WTC11 (cell line): ENCODE measurements around the gene ECE1. TPM values are rescaled to one million over a fixed set of nuclear protein-coding genes. Genes with fewer than 3 reads are reported as not detected.

Source experiments
- ATAC-seq: fragments of 200-7000 bp; cut with Tn5 transposase; 2 replicates; pipeline ENCODE4 v1.10.0; 2021; ENCODE audit warnings: mild to moderate bottlenecking, moderate library complexity
- CTCF ChIA-PET: fragments of 300-600 bp; sonication (Branson Sonifier 250); formaldehyde crosslinking; loops from one replicate; lab custom pipeline; 2021; ENCODE audit warnings: antibody characterized with exemption; lab: Charles Lee
- POLR2A ChIA-PET: fragments of 350-600 bp; sonication (Branson Sonifier 250); formaldehyde crosslinking; loops from one replicate; lab custom pipeline; 2021; ENCODE audit warnings: antibody characterized with exemption; lab: Charles Lee
- DNase-seq: peaks from one replicate; pipeline ENCODE4 v3.0.0; 2021; ENCODE audit warnings: low spot score
- H3K27ac Mint-ChIP-seq: 2 replicates; pipeline ENCODE4 v1.8.0; 2021; ENCODE audit warnings: mixed read lengths
- H3K27me3 Mint-ChIP-seq: 2 replicates; pipeline ENCODE4 v1.8.0; 2021; ENCODE audit warnings: low read depth, mild to moderate bottlenecking, moderate library complexity, mixed read lengths
- H3K36me3 Mint-ChIP-seq: 2 replicates; pipeline ENCODE4 v1.8.0; 2021; ENCODE audit warnings: mixed read lengths
- H3K4me1 Mint-ChIP-seq: 2 replicates; pipeline ENCODE4 v1.8.0; 2022; ENCODE audit warnings: mixed read lengths
- H3K4me3 Mint-ChIP-seq: 2 replicates; pipeline ENCODE4 v1.8.0; 2021; ENCODE audit warnings: mild to moderate bottlenecking, moderate library complexity, mixed read lengths
- H3K9me3 Mint-ChIP-seq: 2 replicates; pipeline ENCODE4 v1.8.0; 2021; ENCODE audit warnings: mixed read lengths
- CBFB ChIP-seq: sonication (generic); formaldehyde crosslinking; IDR thresholded peaks from 2 replicates; pipeline ENCODE4 v1.8.1; 2022; ENCODE audit warnings: mild to moderate bottlenecking, low read depth, missing genetic modification reagents
- EMX1 ChIP-seq: fragments of 250-450 bp; sonication (Bioruptor Pico); IDR thresholded peaks from 2 replicates; pipeline ENCODE4 v1.8.0; 2021; ENCODE audit warnings: mild to moderate bottlenecking
- ETV6 ChIP-seq: sonication (generic); formaldehyde crosslinking; IDR thresholded peaks from 2 replicates; pipeline ENCODE4 v1.8.1; 2022; ENCODE audit warnings: mild to moderate bottlenecking, missing genetic modification reagents
- FOXK1 ChIP-seq: sonication (generic); formaldehyde crosslinking; IDR thresholded peaks from 2 replicates; pipeline ENCODE4 v1.8.0; 2022; ENCODE audit warnings: mild to moderate bottlenecking, moderate library complexity, missing genetic modification reagents
- FOXP1 ChIP-seq: sonication (generic); formaldehyde crosslinking; IDR thresholded peaks from 2 replicates; pipeline ENCODE4 v1.8.0; 2022; ENCODE audit warnings: missing genetic modification reagents, mild to moderate bottlenecking, moderate library complexity, borderline replicate concordance
- JAZF1 ChIP-seq: fragments of 250-450 bp; sonication (Bioruptor Pico); IDR thresholded peaks from 2 replicates; pipeline ENCODE4 v1.9.0; 2021; ENCODE audit warnings: moderate library complexity, mild to moderate bottlenecking, inconsistent platforms
- NR2C2 ChIP-seq: sonication (generic); formaldehyde crosslinking; IDR thresholded peaks from 2 replicates; pipeline ENCODE4 v1.8.0; 2022; ENCODE audit warnings: mild to moderate bottlenecking, missing genetic modification reagents
- PRRX2 ChIP-seq: fragments of 250-450 bp; sonication (Bioruptor Pico); IDR thresholded peaks from 2 replicates; pipeline ENCODE4 v1.8.0; 2021; ENCODE audit warnings: mild to moderate bottlenecking
- RELA ChIP-seq: sonication (generic); formaldehyde crosslinking; IDR thresholded peaks from 2 replicates; pipeline ENCODE4 v1.8.1; 2022; ENCODE audit warnings: missing genetic modification reagents, mild to moderate bottlenecking, borderline replicate concordance
- SOX15 ChIP-seq: fragments of 250-450 bp; sonication (Bioruptor Pico); IDR thresholded peaks from 2 replicates; pipeline ENCODE4 v1.9.0; 2021; ENCODE audit warnings: mild to moderate bottlenecking
- TCF7 ChIP-seq: sonication (generic); formaldehyde crosslinking; IDR thresholded peaks from 2 replicates; pipeline ENCODE4 v1.8.0; 2022; ENCODE audit warnings: mild to moderate bottlenecking, low read depth, missing genetic modification reagents, moderate library complexity
- ZNF138 ChIP-seq: sonication (generic); formaldehyde crosslinking; conservative IDR thresholded peaks from 2 replicates; pipeline ENCODE4 v1.8.1; 2022; ENCODE audit warnings: mild to moderate bottlenecking, moderate library complexity, missing genetic modification reagents
- ZNF317 ChIP-seq: sonication (generic); formaldehyde crosslinking; IDR thresholded peaks from 2 replicates; pipeline ENCODE4 v1.8.1; 2023; ENCODE audit warnings: low read depth, mild to moderate bottlenecking, moderate library complexity, missing genetic modification reagents, borderline replicate concordance
- total RNA-seq: library from RNA; stranded (reverse); gene quantifications from 3 replicates; pipeline ENCODE4 v1.2.3, GENCODE V29; 2021
- TF ChIP-seq, protein P1 (sequence below): fragments of 250-450 bp; sonication (Bioruptor Pico); IDR thresholded peaks from 2 replicates; pipeline ENCODE4 v1.9.0; 2021; ENCODE audit warnings: moderate library complexity, mild to moderate bottlenecking, inconsistent platforms, borderline replicate concordance
- TF ChIP-seq, protein P2 (sequence below): fragments of 250-450 bp; sonication (Bioruptor Pico); conservative IDR thresholded peaks from 2 replicates; pipeline ENCODE4 v1.9.0; 2021; ENCODE audit warnings: mild to moderate bottlenecking
- TF ChIP-seq, protein P3 (sequence below): sonication (generic); formaldehyde crosslinking; IDR thresholded peaks from 2 replicates; pipeline ENCODE4 v1.8.1; 2022; ENCODE audit warnings: missing genetic modification reagents, borderline replicate concordance
- TF ChIP-seq, protein P4 (sequence below): fragments of 250-450 bp; sonication (Bioruptor Pico); IDR thresholded peaks from 2 replicates; pipeline ENCODE4 v1.9.0; 2021; ENCODE audit warnings: mild to moderate bottlenecking
- TF ChIP-seq, protein P5 (sequence below): sonication (generic); formaldehyde crosslinking; IDR thresholded peaks from 2 replicates; pipeline ENCODE4 v1.8.1; 2023; ENCODE audit warnings: mild to moderate bottlenecking, missing genetic modification reagents
- TF ChIP-seq, protein P6 (sequence below): sonication (generic); formaldehyde crosslinking; IDR thresholded peaks from 2 replicates; pipeline ENCODE4 v1.8.1; 2022; ENCODE audit warnings: low read depth, mild to moderate bottlenecking, moderate library complexity, missing genetic modification reagents, borderline replicate concordance
- TF ChIP-seq, protein P7 (sequence below): sonication (generic); formaldehyde crosslinking; IDR thresholded peaks from 2 replicates; pipeline ENCODE4 v1.8.0; 2022; ENCODE audit warnings: mild to moderate bottlenecking, missing genetic modification reagents

Gene ECE1
- total RNA-seq, 1 experiment from 2014 or later: 45.0 TPM

DNA sequence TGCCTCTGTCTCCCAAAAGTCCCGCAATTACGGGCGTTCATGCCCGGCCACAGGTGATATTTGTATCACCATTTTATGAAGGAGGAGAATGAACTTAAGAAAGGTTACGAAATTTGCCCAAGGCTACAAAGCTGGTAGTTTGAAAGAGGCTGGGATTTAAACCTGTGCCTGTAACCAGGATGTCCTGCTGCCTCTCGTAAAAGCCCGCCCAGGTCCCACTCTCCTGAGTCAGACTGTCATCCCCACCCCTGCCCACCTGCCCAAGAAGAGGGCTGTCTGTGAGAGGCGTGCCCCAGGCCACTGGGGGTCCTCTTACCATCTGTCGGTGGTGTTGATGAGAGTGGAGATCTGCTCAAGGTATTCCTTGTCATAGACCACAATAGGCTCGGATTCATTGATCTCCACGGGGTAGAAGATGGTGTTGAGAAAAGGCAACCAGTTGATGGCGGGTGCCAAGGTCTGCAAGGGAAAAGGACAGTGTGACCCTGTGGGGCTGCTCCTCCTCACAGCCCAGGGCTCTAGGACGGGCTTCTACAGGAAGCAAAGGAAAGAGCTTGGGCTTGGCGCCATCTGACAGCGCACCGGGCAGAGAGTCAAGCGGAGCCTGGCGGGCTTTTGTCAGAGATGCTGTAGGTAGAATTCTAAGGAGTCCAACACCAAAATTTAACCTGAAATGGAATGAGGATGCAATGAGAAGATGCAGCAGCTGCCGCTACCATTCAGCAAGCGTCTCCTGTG lies 43.2 kb downstream of the ECE1 start:
- TF ChIP-seq TCF7 (CRISPR knock-in tag): no peak
- no peak for TF ChIP-seq NR2C2 (CRISPR knock-in tag)
- no peak for TF ChIP-seq EMX1 (CRISPR knock-in tag)
- TF ChIP-seq PRRX2 (CRISPR knock-in tag): no peak
- TF ChIP-seq SOX15 (CRISPR knock-in tag): no peak
- TF ChIP-seq, protein P1, sequence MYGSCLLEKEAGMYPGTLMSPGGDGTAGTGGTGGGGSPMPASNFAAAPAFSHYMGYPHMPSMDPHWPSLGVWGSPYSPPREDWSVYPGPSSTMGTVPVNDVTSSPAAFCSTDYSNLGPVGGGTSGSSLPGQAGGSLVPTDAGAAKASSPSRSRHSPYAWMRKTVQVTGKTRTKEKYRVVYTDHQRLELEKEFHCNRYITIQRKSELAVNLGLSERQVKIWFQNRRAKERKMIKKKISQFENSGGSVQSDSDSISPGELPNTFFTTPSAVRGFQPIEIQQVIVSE (CRISPR knock-in tag): no peak
- no peak for TF ChIP-seq CBFB (CRISPR knock-in tag)
- TF ChIP-seq, all 79 proteins: peak for 0
- H3K36me3 Mint-ChIP-seq: peaks cover 11% of the 10 kb centered on the region
- ChIA-PET CTCF (interaction anchor here (0.9 to 7.2 kb wide), 7 partner anchors 8 to 122 kb away, joined by 4 to 69 read pairs (median 12); no protein-coding TSS in a partner anchor), POLR2A (no interaction called here)
- DNase-seq (no peak), ATAC-seq (no peak)
- H3K4me3 Mint-ChIP-seq: no peak overlapping the region
- H3K4me1 Mint-ChIP-seq: peaks cover 2% of the 10 kb centered on the region
- H3K9me3 Mint-ChIP-seq: peaks cover 4% of the 10 kb centered on the region
- no peaks in the 10 kb centered on the region for H3K27me3 Mint-ChIP-seq
- H3K27ac Mint-ChIP-seq: no peak overlapping the region

DNA sequence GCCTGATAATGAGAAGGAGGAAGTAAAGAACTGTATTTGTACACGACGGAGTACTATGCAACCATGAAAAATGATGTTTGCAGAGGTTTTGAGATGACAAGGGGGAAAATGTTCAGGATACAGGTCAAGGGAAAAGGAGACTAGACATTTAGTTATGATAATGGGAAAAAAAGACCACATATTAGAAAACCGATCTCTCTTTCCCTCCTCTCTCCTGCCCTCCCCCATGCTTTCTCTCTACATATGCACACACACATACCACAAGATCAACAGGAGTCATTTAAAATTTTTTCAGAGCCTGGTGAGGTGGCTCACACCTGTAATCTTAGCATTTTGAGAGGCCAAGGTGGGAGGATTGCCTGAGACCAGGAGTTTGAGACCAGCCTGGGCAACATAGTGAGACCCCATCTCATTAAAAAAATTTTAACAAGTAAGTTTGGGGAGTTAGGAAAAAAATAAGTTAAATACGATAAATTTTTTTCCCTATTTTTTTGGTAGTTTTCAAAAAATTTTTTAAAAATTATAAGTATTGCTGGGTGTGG lies 44.5 kb downstream of the ECE1 start:
- Mint-ChIP-seq H3K4me3 (no peak overlapping the region), H3K9me3 (peaks cover 4% of the 10 kb centered on the region)
- CTCF ChIA-PET: interaction anchor here (0.5 to 7.2 kb wide), 35 partner anchors 8 to 777 kb away, joined by 3 to 69 read pairs (median 5); no protein-coding TSS in a partner anchor
- no peak for TF ChIP-seq ZNF317 (CRISPR knock-in tag)
- no peak for TF ChIP-seq ZNF138 (CRISPR knock-in tag)
- TF ChIP-seq, protein P2, sequence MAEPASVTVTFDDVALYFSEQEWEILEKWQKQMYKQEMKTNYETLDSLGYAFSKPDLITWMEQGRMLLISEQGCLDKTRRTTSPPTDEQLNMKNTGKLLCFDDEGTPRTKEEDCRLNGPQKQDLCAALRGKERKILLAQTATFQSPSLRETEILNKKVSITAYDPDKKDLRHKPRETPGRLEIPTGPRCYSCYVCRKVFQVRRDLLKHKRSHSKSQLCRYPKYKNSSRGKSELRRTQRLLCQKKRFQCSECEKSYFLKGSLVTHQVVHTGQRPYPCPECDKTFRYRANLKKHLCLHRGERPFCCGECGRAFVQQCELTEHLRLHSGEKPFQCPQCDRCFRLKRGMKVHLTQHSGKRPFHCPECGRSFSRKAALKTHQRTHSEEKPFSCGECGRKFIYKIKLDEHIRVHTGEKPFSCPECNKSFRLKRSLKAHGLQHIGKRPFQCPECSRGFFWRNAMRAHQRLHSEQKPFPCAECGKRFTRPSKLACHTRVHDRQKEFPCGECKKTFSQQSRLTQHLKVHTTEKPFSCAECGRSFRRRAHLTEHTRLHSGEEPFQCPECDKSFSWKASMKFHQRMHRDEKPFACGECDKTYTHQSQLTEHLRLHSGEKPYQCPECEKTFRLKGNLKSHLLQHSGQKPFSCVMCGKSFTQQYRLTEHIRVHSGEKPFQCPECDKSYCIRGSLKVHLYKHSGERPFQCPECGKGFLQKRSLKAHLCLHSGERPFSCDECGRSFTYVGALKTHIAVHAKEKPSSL (CRISPR knock-in tag): no peak
- TF ChIP-seq NR2C2 (CRISPR knock-in tag): no peak
- TF ChIP-seq JAZF1 (CRISPR knock-in tag): no peak
- TF ChIP-seq, protein P3, sequence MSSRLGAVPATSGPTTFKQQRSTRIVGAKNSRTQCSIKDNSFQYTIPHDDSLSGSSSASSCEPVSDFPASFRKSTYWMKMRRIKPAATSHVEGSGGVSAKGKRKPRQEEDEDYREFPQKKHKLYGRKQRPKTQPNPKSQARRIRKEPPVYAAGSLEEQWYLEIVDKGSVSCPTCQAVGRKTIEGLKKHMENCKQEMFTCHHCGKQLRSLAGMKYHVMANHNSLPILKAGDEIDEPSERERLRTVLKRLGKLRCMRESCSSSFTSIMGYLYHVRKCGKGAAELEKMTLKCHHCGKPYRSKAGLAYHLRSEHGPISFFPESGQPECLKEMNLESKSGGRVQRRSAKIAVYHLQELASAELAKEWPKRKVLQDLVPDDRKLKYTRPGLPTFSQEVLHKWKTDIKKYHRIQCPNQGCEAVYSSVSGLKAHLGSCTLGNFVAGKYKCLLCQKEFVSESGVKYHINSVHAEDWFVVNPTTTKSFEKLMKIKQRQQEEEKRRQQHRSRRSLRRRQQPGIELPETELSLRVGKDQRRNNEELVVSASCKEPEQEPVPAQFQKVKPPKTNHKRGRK (CRISPR knock-in tag): no peak
- TF ChIP-seq RELA (CRISPR knock-in tag): no peak
- TF ChIP-seq, protein P4, sequence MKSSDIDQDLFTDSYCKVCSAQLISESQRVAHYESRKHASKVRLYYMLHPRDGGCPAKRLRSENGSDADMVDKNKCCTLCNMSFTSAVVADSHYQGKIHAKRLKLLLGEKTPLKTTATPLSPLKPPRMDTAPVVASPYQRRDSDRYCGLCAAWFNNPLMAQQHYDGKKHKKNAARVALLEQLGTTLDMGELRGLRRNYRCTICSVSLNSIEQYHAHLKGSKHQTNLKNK (CRISPR knock-in tag): no peak
- no peak for TF ChIP-seq EMX1 (CRISPR knock-in tag)
- TF ChIP-seq FOXP1 (CRISPR knock-in tag): no peak
- TF ChIP-seq, protein P5, sequence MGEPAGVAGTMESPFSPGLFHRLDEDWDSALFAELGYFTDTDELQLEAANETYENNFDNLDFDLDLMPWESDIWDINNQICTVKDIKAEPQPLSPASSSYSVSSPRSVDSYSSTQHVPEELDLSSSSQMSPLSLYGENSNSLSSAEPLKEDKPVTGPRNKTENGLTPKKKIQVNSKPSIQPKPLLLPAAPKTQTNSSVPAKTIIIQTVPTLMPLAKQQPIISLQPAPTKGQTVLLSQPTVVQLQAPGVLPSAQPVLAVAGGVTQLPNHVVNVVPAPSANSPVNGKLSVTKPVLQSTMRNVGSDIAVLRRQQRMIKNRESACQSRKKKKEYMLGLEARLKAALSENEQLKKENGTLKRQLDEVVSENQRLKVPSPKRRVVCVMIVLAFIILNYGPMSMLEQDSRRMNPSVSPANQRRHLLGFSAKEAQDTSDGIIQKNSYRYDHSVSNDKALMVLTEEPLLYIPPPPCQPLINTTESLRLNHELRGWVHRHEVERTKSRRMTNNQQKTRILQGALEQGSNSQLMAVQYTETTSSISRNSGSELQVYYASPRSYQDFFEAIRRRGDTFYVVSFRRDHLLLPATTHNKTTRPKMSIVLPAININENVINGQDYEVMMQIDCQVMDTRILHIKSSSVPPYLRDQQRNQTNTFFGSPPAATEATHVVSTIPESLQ (CRISPR knock-in tag): no peak
- no peak for TF ChIP-seq FOXK1 (CRISPR knock-in tag)
- TF ChIP-seq ETV6: no peak
- TF ChIP-seq, protein P6, sequence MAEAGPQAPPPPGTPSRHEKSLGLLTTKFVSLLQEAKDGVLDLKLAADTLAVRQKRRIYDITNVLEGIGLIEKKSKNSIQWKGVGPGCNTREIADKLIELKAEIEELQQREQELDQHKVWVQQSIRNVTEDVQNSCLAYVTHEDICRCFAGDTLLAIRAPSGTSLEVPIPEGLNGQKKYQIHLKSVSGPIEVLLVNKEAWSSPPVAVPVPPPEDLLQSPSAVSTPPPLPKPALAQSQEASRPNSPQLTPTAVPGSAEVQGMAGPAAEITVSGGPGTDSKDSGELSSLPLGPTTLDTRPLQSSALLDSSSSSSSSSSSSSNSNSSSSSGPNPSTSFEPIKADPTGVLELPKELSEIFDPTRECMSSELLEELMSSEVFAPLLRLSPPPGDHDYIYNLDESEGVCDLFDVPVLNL (CRISPR knock-in tag): no peak
- TF ChIP-seq, protein P7, sequence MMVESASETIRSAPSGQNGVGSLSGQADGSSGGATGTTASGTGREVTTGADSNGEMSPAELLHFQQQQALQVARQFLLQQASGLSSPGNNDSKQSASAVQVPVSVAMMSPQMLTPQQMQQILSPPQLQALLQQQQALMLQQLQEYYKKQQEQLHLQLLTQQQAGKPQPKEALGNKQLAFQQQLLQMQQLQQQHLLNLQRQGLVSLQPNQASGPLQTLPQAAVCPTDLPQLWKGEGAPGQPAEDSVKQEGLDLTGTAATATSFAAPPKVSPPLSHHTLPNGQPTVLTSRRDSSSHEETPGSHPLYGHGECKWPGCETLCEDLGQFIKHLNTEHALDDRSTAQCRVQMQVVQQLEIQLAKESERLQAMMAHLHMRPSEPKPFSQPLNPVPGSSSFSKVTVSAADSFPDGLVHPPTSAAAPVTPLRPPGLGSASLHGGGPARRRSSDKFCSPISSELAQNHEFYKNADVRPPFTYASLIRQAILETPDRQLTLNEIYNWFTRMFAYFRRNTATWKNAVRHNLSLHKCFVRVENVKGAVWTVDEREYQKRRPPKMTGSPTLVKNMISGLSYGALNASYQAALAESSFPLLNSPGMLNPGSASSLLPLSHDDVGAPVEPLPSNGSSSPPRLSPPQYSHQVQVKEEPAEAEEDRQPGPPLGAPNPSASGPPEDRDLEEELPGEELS (CRISPR knock-in tag): no peak

More for the DNA sequence above, 44.5 kb downstream of the ECE1 start:
- POLR2A ChIA-PET: no interaction called here
- Mint-ChIP-seq H3K27ac (no peak overlapping the region), H3K4me1 (peaks cover 7% of the 10 kb centered on the region), H3K27me3 (no peaks in the 10 kb centered on the region), H3K36me3 (peaks cover 11% of the 10 kb centered on the region)
- DNase-seq (no peak), ATAC-seq (no peak)
